Measurements from ENCODE around the gene INPP5J.

GRCh38 chr22:31130873-31131272 lies 8.1 kb downstream of the INPP5J start:
- TF ChIP-seq CTCF (IDR thresholded peaks at IDR 0.05; ENCODE audit: insufficient read depth, low read length, poor library complexity, severe bottlenecking) (no peak), EZH2phosphoT487 (conservative IDR thresholded peaks at IDR 0.05; ENCODE audit: low read length) (no peak)

Measured in SU-DHL-6 (cell line).